ENCODE data around the gene CYBC1.

DNA sequence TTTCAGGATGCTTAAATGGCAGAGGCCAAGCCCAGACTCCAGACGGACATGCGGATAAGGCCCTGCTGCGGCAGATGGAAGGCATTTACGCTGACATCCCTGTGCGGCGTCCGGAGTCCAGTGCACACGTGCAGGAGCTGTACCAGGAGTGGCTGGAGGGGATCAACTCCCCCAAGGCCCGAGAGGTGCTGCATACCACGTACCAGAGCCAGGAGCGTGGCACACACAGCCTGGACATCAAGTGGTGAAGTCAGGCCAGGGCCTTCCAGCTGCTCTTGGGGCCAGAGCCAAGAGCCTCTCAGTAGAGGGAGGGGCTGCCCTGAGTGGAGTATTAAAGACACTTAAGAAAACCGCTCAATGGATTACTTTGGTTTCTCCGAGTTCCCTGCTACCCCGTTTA is 37.4 kb upstream of the CYBC1 start:
- TF ChIP-seq, protein P1, sequence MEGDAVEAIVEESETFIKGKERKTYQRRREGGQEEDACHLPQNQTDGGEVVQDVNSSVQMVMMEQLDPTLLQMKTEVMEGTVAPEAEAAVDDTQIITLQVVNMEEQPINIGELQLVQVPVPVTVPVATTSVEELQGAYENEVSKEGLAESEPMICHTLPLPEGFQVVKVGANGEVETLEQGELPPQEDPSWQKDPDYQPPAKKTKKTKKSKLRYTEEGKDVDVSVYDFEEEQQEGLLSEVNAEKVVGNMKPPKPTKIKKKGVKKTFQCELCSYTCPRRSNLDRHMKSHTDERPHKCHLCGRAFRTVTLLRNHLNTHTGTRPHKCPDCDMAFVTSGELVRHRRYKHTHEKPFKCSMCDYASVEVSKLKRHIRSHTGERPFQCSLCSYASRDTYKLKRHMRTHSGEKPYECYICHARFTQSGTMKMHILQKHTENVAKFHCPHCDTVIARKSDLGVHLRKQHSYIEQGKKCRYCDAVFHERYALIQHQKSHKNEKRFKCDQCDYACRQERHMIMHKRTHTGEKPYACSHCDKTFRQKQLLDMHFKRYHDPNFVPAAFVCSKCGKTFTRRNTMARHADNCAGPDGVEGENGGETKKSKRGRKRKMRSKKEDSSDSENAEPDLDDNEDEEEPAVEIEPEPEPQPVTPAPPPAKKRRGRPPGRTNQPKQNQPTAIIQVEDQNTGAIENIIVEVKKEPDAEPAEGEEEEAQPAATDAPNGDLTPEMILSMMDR (IDR thresholded peaks at IDR 0.05; ENCODE audit: poor library complexity): no peak
- no peak for TF ChIP-seq EZH2phosphoT487 (IDR thresholded peaks at IDR 0.05; ENCODE audit: low read depth, severe bottlenecking, unreplicated experiment)

All from hepatocyte (in vitro differentiated cells).